Measurements from ENCODE around the gene RASA3.

The RASA3 gene

GRCh38 chr13:114065141-114065925 lies 67.1 kb downstream of the RASA3 start:
- peak; percentile 90 to 96 for DNase-seq

- peak in 1 of 2 experiments; percentile 45 for DNase-seq
Measured at GRCh38 chr13:114064450-114065140, 67.8 kb downstream of the RASA3 start.

GRCh38 chr13:114063545-114064449 lies 68.6 kb downstream of the RASA3 start:
- peak; percentile 35 to 46 for DNase-seq

- DNase-seq, result no peak
Measured at GRCh38 chr13:114062754-114063153, 69.7 kb downstream of the RASA3 start.

- no peak for DNase-seq
Measured at GRCh38 chr13:114062341-114062740, 70.1 kb downstream of the RASA3 start.

GRCh38 chr13:114061744-114062143 lies 70.7 kb downstream of the RASA3 start:
- DNase-seq, result no peak

GRCh38 chr13:114061047-114061446 lies 71.4 kb downstream of the RASA3 start:
- no peak for DNase-seq

GRCh38 chr13:114059946-114060860 lies 72.2 kb downstream of the RASA3 start:
- DNase-seq, result no peak

GRCh38 chr13:114059428-114059827 lies 73.0 kb downstream of the RASA3 start:
- no peak for DNase-seq

GRCh38 chr13:114058051-114058867 lies 74.2 kb downstream of the RASA3 start:
- no peak for DNase-seq

- DNase-seq, result no peak
Measured at GRCh38 chr13:114057166-114058050, 75.0 kb downstream of the RASA3 start.

- DNase-seq, result no peak
Measured at GRCh38 chr13:114056205-114057013, 76.0 kb downstream of the RASA3 start.

- DNase-seq, result peak in 1 of 2 experiments; percentile 24
Measured at GRCh38 chr13:114055766-114056165, 76.7 kb downstream of the RASA3 start.

- DNase-seq, result no peak
Measured at GRCh38 chr13:114054830-114055439, 77.5 kb downstream of the RASA3 start.

- no peak for DNase-seq
Measured at GRCh38 chr13:114054264-114054663, 78.2 kb downstream of the RASA3 start.

- no peak for DNase-seq
Measured at GRCh38 chr13:114053026-114053425, 79.4 kb downstream of the RASA3 start.

GRCh38 chr13:114050536-114051450 lies 81.6 kb downstream of the RASA3 start:
- DNase-seq, result no peak

All from SHP77 (cell line).